AG08396 (cell line): ENCODE data around the gene ACSF2.

Source experiments
- DNase-seq: peaks from one replicate; pipeline ENCODE4 v3.0.0; 2012; ENCODE audit warnings: low spot score, mixed read lengths

ACSF2 gene

DNA sequence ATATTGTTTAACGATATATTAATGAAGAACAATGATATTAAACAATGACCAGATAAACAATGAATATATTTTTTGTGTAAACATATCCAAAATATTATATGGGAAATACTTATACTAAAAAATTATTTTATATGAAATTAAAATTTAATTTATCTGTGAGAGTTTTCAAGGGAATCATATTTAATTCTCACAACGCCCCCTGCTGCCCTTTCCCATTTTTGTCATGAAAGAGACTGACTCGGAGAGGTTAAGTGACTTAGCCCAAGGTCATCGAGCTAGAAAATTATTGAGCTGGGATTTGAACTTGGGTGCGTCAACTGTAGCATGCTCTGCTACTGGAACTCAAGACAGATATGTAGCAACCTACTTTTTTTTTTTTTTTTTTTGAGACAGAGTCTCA, 75.0 kb downstream of the ACSF2 start:
- DNase-seq = no peak

DNA sequence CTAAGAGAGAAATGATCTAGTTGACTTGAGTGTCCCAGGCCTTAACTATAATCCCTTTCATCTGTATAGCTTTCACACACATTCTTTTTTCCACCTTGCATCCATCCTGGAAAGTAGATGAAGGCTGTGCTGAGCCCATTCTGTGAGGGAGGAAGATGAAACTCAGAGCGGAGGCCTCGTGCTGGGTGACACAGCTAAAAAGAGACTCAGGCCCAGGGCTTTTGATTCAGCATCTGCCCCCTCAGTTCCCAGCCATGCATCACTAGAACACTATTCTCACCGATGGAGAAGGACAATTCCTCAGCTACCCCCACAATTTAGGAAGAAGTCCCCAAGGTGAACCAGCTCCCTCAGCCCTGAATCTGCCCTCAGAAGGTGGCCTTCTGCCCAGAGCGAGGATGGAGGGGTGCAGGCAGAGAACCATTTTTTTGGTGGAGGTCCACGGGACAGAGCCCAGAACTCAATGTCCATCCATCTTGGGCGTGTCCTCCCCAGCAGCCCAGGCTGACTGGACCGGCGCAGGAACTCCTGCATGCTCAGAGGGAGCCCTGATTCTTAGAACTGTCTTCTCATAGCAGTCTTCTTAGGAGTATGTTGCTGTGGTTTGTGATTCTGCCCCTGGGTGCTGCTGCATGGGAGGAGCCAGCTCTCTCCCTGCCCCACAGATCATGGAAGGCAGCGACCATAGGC, 76.4 kb downstream of the ACSF2 start:
- DNase-seq = no peak

DNA sequence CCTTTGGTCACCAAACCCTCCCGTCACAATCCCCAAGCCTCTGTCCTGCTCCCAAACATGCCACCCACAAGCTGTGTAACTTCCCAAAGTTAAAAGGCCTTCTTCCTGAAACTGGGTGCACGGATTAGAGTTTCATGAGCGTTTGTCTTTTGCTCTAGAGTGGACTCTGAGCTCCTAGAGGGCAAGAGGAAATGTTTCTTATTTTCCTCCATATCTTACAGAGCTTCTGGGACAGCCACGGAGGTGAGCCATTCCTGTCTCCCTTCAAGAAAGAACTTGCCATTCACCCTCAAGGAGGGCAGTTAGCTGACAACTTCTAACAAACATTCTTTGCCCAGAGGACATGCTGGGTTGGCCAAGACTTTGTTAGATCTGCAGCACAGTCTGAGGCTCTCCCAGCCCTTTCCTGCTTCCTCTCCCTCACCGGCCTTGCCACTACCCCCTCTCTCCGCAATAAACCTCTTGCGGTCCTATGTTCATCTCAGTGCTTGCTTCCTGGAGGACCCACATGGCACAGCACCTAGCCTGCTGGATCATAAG, 79.6 kb downstream of the ACSF2 start:
- no peak for DNase-seq

DNA sequence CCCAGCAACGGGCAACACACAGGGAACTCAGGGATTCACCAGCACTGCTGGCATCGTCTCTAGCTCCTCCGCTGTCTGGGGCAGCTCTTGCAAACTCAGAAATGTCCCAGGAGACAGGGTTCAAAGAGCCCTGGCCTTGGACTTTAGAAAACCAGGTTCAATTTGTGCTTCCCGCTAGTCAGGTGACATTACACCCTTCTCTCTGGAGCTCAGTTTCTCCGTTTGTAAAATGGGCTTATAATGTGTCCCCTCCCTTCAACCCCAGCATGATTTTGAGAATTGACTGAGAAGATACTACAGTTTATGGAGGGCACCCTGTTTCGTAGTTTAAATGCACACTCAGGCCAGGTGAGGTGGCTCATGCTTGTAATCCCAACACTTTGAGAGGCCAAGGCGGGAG, 80.3 kb downstream of the ACSF2 start:
- no peak for DNase-seq

- DNase-seq = peak; percentile 91
Measured at GRCh38 chr17:50507871-50508572, 82.0 kb downstream of the ACSF2 start, which contains the start of gene MYCBPAP. MYCBPAP (plus strand) TSS chr17:50508439; CDS start chr17:50508675, 236 bp downstream.

- DNase-seq = no peak
Measured at GRCh38 chr17:50508573-50509460, 82.8 kb downstream of the ACSF2 start.

DNA sequence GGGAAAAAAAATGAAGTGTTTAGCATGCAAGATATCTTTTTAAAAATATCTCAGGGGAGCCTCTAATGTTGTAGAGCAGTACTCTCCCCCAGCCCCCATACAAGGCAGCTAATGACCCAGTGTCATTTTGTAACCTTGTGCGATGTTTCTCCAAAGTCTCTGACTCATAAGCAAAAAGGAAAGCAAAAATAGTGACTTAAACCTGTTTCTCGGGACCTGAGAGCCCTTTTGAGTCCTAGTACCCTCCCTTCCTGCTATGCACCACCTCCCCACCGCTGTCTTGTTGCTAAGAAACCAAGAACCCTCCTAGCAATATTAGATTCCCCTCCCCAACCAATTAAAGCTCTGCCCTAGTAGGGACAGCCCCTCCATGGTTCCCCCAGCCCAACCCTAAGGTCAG, 85.0 kb downstream of the ACSF2 start:
- DNase-seq = no peak

- no peak for DNase-seq
Measured at GRCh38 chr17:50513495-50513894, 87.5 kb downstream of the ACSF2 start.

DNA sequence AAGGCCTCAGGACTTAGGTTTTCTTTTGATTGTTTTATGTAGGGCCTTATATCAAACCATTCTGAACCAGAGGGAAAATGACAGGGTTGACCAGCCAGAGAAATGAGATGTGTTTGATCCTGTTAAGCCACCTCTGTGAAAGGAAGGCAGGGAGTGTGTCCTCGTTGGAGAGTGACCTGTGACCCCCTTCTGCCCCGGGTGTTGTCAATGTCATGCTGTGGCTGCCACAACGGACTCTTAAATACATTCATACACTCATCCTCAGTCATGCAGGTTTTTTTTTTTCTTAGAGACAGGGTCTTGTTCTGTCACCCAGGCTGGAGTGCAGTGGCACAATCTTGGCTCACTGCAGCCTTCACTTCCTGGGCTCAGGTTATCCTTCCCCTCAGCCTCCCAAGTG, 88.4 kb downstream of the ACSF2 start:
- DNase-seq = no peak

DNA sequence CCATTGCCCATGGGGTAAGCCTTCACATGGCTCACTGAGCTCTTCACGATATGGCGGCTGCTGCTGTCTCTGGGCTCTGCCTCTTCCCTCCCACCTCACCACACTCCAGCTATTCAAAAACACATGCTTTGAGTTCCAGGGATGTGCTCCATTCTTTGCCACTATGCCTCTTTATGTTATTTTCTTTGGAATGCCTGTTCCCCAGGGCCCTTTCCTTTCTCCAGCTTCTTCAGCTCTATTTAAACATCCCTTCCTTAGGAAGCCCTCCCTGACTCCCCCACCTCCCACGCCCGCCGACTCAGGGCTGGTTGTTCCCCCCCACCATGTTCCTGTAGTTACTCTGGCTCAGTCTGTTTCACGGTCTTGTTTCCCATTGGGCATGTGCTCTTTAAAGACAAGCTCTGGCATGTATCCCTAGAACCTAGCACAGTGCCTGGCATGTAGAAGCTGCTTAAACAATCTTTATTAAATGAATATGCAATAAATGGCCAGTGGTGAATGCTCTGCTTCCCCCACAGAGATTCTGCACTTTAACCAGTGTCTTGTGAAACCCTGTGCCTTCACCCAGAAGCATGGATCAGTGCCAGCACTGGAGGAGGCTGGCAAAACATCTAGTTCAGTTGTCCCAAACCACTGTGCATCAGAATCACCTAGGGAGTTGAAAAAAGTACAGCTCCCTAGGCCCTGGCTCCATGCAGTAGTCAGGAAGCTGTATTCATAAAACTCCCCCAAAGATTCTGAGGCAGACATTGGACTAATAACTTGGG, 89.1 kb downstream of the ACSF2 start:
- DNase-seq = no peak

DNA sequence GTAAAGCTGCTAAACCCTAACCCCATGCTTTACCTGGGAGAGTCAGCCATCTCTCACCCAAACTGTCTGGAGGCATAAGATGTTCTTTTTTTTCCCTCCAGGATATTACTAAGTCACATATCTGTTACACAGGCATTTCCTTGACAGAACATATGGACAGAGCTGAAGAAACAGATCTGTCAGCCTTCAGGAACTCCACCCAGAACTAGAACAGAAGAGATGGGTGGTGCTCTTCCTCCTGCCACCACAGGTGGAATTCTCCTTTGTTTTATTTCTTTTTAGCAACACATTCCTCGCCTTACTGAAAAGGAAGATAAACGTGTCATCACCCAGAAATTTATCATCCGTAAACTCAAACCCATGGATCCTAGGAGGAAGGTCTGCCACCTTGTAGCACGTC, 91.0 kb downstream of the ACSF2 start:
- DNase-seq = no peak

GRCh38 chr17:50517504-50518383, 91.7 kb downstream of the ACSF2 start:
- DNase-seq = no peak

DNA sequence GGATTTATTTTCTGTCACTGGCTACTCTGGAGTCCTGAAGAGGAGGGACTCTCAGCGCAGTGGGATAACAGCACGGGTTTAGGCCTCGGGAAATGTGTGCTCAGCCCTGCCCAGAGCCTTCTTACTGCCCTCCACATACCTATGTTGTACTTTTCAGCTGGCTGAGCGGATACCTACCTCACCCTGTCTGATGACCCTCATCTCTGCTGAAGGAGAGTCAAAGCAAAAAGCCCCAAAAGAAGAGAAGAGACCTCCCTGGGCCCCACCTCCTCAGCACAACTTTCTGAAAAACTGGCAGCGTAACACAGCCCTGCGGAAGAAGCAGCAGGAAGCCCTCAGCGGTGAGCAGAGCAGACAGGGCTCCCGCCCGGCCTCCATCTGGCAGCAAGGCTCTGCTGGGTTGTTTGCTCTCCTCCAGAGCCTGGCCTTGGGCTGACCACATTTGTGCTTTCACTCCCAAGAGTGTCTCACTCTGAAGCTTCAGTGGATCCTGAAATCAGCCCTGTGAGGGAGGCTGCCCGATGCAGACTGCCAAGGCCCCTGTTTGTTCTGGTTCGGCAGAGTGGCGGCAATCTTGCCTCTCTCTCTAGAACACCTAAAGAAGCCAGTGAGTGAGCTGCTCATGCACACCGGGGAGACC, 92.5 kb downstream of the ACSF2 start:
- no peak for DNase-seq

GRCh38 chr17:50519141-50519834, 93.3 kb downstream of the ACSF2 start:
- no peak for DNase-seq

DNA sequence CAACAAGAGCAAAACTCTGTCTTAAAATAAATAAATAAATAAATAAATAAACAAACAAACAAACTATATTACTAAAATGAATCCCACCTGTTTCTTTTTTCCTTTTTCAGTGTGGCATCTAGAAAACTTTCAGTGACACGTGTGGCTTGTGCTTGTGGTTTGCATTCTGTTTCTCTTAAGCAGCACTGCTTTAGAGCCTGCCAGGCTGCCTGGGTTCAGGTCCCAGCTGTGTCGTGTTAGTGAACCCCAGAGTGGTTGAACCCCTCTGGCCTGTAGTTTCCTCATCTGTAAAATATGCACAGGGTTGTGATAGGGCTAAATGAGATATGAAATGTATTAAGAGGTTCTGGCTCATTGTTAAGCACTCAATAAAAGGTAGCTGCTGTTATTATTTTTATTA, 94.5 kb downstream of the ACSF2 start:
- no peak for DNase-seq

GRCh38 chr17:50521514-50521913, 95.5 kb downstream of the ACSF2 start:
- DNase-seq = no peak

- no peak for DNase-seq
Measured at GRCh38 chr17:50522766-50523165, 96.7 kb downstream of the ACSF2 start.

- no peak for DNase-seq
Measured at GRCh38 chr17:50523208-50523607, 97.2 kb downstream of the ACSF2 start.
